Panc1 (cell line): ENCODE measurements around the gene PCNT. TPM values are rescaled to one million over a fixed set of nuclear protein-coding genes. Genes with fewer than 3 reads are reported as not detected.

Source experiments
- ATAC-seq: fragments of 200-7000 bp; cut with Tn5 transposase; 2 replicates; pipeline ENCODE4 v1.9.1; 2020; ENCODE audit warnings: mild to moderate bottlenecking, moderate library complexity
- BruUV-seq: library from RNA; stranded (reverse); fragments of 400-500 nt; replicated peaks from 2 replicates; lab custom pipeline; 2021; lab: Mats Ljungman, UMichigan
- CTCF ChIA-PET: fragments of 300-600 bp; sonication (Branson Sonifier 250); formaldehyde crosslinking; loops from one replicate; lab custom pipeline; 2022; ENCODE audit warnings: antibody characterized with exemption; lab: Charles Lee
- POLR2A ChIA-PET: fragments of 300-600 bp; sonication (Branson Sonifier 250); formaldehyde crosslinking; loops from one replicate; lab custom pipeline; 2022; ENCODE audit warnings: antibody characterized with exemption; lab: Charles Lee
- DNase-seq: peaks from one replicate; pipeline ENCODE4 v3.0.0-alpha.2; 2010; ENCODE audit warnings: low read depth, low spot score
- H3K27ac ChIP-seq: 2 replicates; pipeline ENCODE4 v1.5.1; 2011; ENCODE audit warnings: mild to moderate bottlenecking, low read length, inconsistent platforms
- H3K27me3 ChIP-seq: fragments of 200-500 bp; sonication (Bioruptor generic); 2 replicates; pipeline ENCODE4 v1.6.0; 2014; ENCODE audit warnings: low read length, inconsistent platforms; ENCODE audit not compliant: control insufficient read depth, insufficient read depth
- H3K36me3 ChIP-seq: fragments of 200-500 bp; sonication (Bioruptor generic); 2 replicates; pipeline ENCODE4 v1.5.1; 2014; ENCODE audit warnings: inconsistent platforms, mild to moderate bottlenecking, low read length, moderate library complexity; ENCODE audit not compliant: control insufficient read depth, insufficient read depth
- H3K4me1 ChIP-seq: 2 replicates; pipeline ENCODE4 v1.5.1; 2011; ENCODE audit warnings: inconsistent platforms, mild to moderate bottlenecking, low read length, moderate library complexity; ENCODE audit not compliant: control insufficient read depth, insufficient read depth
- H3K4me3 ChIP-seq, 2 experiments: 2 replicates each; pipeline ENCODE4 v1.5.1; 2011 to 2012; ENCODE audit warnings: low read depth in 2 of 2, low read length in 2 of 2, mild to moderate bottlenecking in 2 of 2, inconsistent platforms in 1 of 2, moderate library complexity in 1 of 2
- H3K9me3 ChIP-seq: fragments of 200-500 bp; sonication (Bioruptor generic); 2 replicates; pipeline ENCODE4 v1.5.1; 2014; ENCODE audit warnings: low read depth, mild to moderate bottlenecking, inconsistent platforms, low read length, moderate library complexity; ENCODE audit not compliant: control insufficient read depth, insufficient read depth
- CTCF ChIP-seq: fragments of 450-650 bp; IDR thresholded peaks from 2 replicates; pipeline ENCODE4 v1.5.1; 2017; ENCODE audit warnings: mild to moderate bottlenecking
- POLR2AphosphoS5 ChIP-seq: IDR thresholded peaks from 2 replicates; pipeline ENCODE4 v1.6.1; 2012; ENCODE audit warnings: mild to moderate bottlenecking, low read depth, low read length, moderate library complexity
- REST ChIP-seq, 2 experiments: IDR thresholded peaks; 2 replicates each; pipeline ENCODE4 v1.6.1; 2011 to 2012; ENCODE audit warnings: low read depth in 2 of 2, control low read depth in 1 of 2, low read length in 1 of 2, mild to moderate bottlenecking in 1 of 2, moderate library complexity in 1 of 2; ENCODE audit not compliant: insufficient read depth in 1 of 2
- SIN3A ChIP-seq: IDR thresholded peaks from 2 replicates; pipeline ENCODE4 v1.6.1; 2012; ENCODE audit warnings: low read depth, mild to moderate bottlenecking, low read length, moderate library complexity, borderline replicate concordance; ENCODE audit not compliant: insufficient read depth
- TCF7L2 ChIP-seq: IDR thresholded peaks from 2 replicates; pipeline ENCODE4 v1.6.1; 2011; ENCODE audit warnings: mild to moderate bottlenecking, low read depth, low read length, inconsistent platforms
- in situ Hi-C: cut with HindIII; loops from 2 replicates; pipeline ENCODE4 v1.10.0; 2016; ENCODE audit warnings: low sequenced_read_pairs, low pct_unique_long_range_greater_than_20kb
- intact Hi-C: fragments of 100-400 bp; cut with micrococcal nuclease; formaldehyde crosslinking; loops from one replicate; pipeline ENCODE4 v1.10.0; 2022; ENCODE audit not compliant: unreplicated experiment
- total RNA-seq: library from RNA; stranded (reverse); gene quantifications from one replicate; pipeline ENCODE4 v1.2.1, GENCODE V29; 2021; ENCODE audit not compliant: unreplicated experiment

PCNT gene
- total RNA-seq, 1 experiment from 2014 or later, result 44.3 TPM

- DNase-seq (no peak), ATAC-seq (no peak)
- no TSS peak for BruUV-seq
- ChIA-PET POLR2A (no interaction called here), CTCF (no interaction called here)
- H3K36me3 ChIP-seq, result peaks cover 3% of the 10 kb centered on the region; the same call in 1 of the 2 replicates
- TF ChIP-seq SIN3A, result no peak
- TF ChIP-seq POLR2AphosphoS5, result no peak
- in situ Hi-C loops (no loop called here), intact Hi-C loops (no loop called here)
- H3K27ac ChIP-seq, result no peak overlapping the region
- no peak overlapping the region for H3K4me3 ChIP-seq
- no peaks in the 10 kb centered on the region for H3K4me1 ChIP-seq
- H3K27me3 ChIP-seq, result no peaks in the 10 kb centered on the region
- no peaks in the 10 kb centered on the region for H3K9me3 ChIP-seq
Observed at GRCh38 chr21:46441331-46441730, 117.4 kb downstream of the PCNT start.

GRCh38 chr21:46441961-46442498, 118.1 kb downstream of the PCNT start:
- no peaks in the 10 kb centered on the region for H3K27me3 ChIP-seq
- no peak overlapping the region for H3K4me3 ChIP-seq
- H3K4me1 ChIP-seq, result no peaks in the 10 kb centered on the region
- in situ Hi-C loops (no loop called here), intact Hi-C loops (no loop called here)
- BruUV-seq, result no TSS peak
- ChIA-PET POLR2A (interaction anchor here (0.6 kb wide), 1 partner anchor 214 kb away, joined by 6 read pairs; no protein-coding TSS in a partner anchor), CTCF (no interaction called here)
- DNase-seq (no peak), ATAC-seq (no peak)
- H3K27ac ChIP-seq, result no peak overlapping the region
- TF ChIP-seq SIN3A, result no peak
- no peak for TF ChIP-seq POLR2AphosphoS5
- no peak for TF ChIP-seq REST (IDR thresholded peaks at IDR 0.05; ENCODE audit: insufficient read depth in 1 of 2, low read depth in 2 of 2, low read length in 1 of 2)
- no peak for TF ChIP-seq TCF7L2
- H3K36me3 ChIP-seq, result peaks cover 3% of the 10 kb centered on the region; the same call in 1 of the 2 replicates
- no peaks in the 10 kb centered on the region for H3K9me3 ChIP-seq

- H3K27ac ChIP-seq, result no peak overlapping the region
- ATAC-seq, result no peak
- H3K4me3 ChIP-seq, result no peak overlapping the region
- POLR2A ChIA-PET, result no interaction called here
- H3K36me3 ChIP-seq, result peaks cover 3% of the 10 kb centered on the region; the same call in 1 of the 2 replicates
- CTCF ChIA-PET, result no interaction called here
- TF ChIP-seq POLR2AphosphoS5 (no peak), SIN3A (no peak), CTCF (no peak), REST (IDR thresholded peaks at IDR 0.05; ENCODE audit: insufficient read depth in 1 of 2, low read depth in 2 of 2, low read length in 1 of 2) (no peak), TCF7L2 (no peak)
- no peaks in the 10 kb centered on the region for H3K9me3 ChIP-seq
- BruUV-seq, result no TSS peak
- in situ Hi-C loops, result no loop called here
- no peaks in the 10 kb centered on the region for H3K27me3 ChIP-seq
- H3K4me1 ChIP-seq, result no peaks in the 10 kb centered on the region
- DNase-seq, result no peak
- intact Hi-C loops, result no loop called here
Observed at GRCh38 chr21:46442938-46443337, 119.0 kb downstream of the PCNT start.
